H1 (cell line): ENCODE data around the gene ITGA4.

Experiments
- CBX5 ChIP-seq: fragments of 300-800, 300-1000 bp; sonication (generic); IDR thresholded peaks from 2 replicates; pipeline ENCODE4 v1.7.1; 2016; ENCODE audit warnings: antibody characterized with exemption, low read length, low read depth
- EGR1 ChIP-seq: IDR thresholded peaks from 2 replicates; pipeline ENCODE4 v1.6.1; 2011; ENCODE audit warnings: low read depth, low read length, borderline replicate concordance
- GTF2F1 ChIP-seq: IDR thresholded peaks from 2 replicates; pipeline ENCODE4 v1.6.1; 2012; ENCODE audit warnings: low read depth, low read length, improper control_type of control experiment, borderline replicate concordance
- JUND ChIP-seq: IDR thresholded peaks from 2 replicates; pipeline ENCODE4 v1.6.1; 2011; ENCODE audit warnings: mild to moderate bottlenecking, improper control_type of control experiment, low read length
- MAFK ChIP-seq: IDR thresholded peaks from 2 replicates; pipeline ENCODE4 v1.6.1; 2012; ENCODE audit warnings: low read depth, mild to moderate bottlenecking, improper control_type of control experiment, low read length
- NANOG ChIP-seq: IDR thresholded peaks from 2 replicates; pipeline ENCODE4 v1.6.1; 2011; ENCODE audit warnings: low read length, low read depth, mild to moderate bottlenecking, inconsistent platforms; ENCODE audit not compliant: insufficient read depth, poor library complexity, severe bottlenecking
- PHF8 ChIP-seq: fragments of 200-600 bp; sonication (generic); conservative IDR thresholded peaks from 2 replicates; pipeline ENCODE4 v1.7.1; 2012; ENCODE audit warnings: low read depth, mild to moderate bottlenecking, inconsistent platforms, low read length, moderate library complexity
- RFX5 ChIP-seq: IDR thresholded peaks from 2 replicates; pipeline ENCODE4 v1.6.1; 2011; ENCODE audit warnings: low read depth, low read length, improper control_type of control experiment, borderline replicate concordance
- SUZ12 ChIP-seq: fragments of 200-600 bp; sonication (generic); IDR thresholded peaks from 2 replicates; pipeline ENCODE4 v1.6.1; 2012; ENCODE audit warnings: mild to moderate bottlenecking, inconsistent platforms, low read length, moderate library complexity, mixed read lengths
- TBP ChIP-seq: IDR thresholded peaks from 2 replicates; pipeline ENCODE4 v1.6.1; 2011; ENCODE audit warnings: low read depth, low read length, improper control_type of control experiment
- TEAD4 ChIP-seq: IDR thresholded peaks from 2 replicates; pipeline ENCODE4 v1.6.1; 2012; ENCODE audit warnings: low read depth, low read length, inconsistent platforms, mixed read lengths
- TF ChIP-seq, protein P1 (sequence below), 3 experiments: IDR thresholded peaks; 1 replicate in 2 of 3; 2 replicates in 1 of 3; pipeline versions ENCODE4 v1.5.1 to v1.6.1; 2011; ENCODE audit warnings: low read length in 3 of 3, mild to moderate bottlenecking in 3 of 3, inconsistent platforms in 2 of 3, low read depth in 1 of 3, moderate library complexity in 1 of 3; ENCODE audit not compliant: insufficient read depth in 1 of 3; ENCODE audit errors: control extremely low read depth in 1 of 3
- TF ChIP-seq, protein P2 (sequence below): IDR thresholded peaks from 2 replicates; pipeline ENCODE4 v1.6.1; 2012; ENCODE audit warnings: inconsistent platforms
- TF ChIP-seq, protein P3 (sequence below): IDR thresholded peaks from 2 replicates; pipeline ENCODE4 v1.6.1; 2012; ENCODE audit warnings: inconsistent platforms

DNA sequence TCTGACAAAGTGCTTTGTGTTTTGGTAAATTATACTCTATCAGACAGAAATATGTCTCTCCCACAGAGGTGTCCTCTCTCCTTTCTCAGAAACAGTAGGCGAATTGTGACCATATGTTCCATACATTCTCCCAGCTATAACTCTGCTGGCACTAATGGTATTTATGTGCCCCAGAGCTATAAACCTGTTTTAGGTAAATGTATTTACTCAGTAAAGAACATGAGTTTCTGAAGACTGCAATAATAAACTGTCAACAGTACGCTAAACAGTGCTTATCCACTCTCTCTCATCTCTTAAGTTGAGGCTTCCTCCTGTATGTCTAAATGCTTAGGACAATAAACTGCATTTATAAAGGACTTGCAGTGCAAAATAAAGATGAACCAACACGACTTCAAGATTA lies 58.5 kb downstream of the ITGA4 start:
- TF ChIP-seq TEAD4: no peak
- TF ChIP-seq, protein P1, sequence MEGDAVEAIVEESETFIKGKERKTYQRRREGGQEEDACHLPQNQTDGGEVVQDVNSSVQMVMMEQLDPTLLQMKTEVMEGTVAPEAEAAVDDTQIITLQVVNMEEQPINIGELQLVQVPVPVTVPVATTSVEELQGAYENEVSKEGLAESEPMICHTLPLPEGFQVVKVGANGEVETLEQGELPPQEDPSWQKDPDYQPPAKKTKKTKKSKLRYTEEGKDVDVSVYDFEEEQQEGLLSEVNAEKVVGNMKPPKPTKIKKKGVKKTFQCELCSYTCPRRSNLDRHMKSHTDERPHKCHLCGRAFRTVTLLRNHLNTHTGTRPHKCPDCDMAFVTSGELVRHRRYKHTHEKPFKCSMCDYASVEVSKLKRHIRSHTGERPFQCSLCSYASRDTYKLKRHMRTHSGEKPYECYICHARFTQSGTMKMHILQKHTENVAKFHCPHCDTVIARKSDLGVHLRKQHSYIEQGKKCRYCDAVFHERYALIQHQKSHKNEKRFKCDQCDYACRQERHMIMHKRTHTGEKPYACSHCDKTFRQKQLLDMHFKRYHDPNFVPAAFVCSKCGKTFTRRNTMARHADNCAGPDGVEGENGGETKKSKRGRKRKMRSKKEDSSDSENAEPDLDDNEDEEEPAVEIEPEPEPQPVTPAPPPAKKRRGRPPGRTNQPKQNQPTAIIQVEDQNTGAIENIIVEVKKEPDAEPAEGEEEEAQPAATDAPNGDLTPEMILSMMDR (IDR thresholded peaks at IDR 0.05; ENCODE audit: control extremely low read depth in 1 of 3, insufficient read depth in 1 of 3, low read depth in 1 of 3, low read length in 3 of 3): no peak
- no peak for TF ChIP-seq MAFK
- TF ChIP-seq PHF8: no peak
- TF ChIP-seq SUZ12: no peak
- no peak for TF ChIP-seq EGR1
- TF ChIP-seq NANOG: no peak
- no peak for TF ChIP-seq TBP
- no peak for TF ChIP-seq CBX5
- no peak for TF ChIP-seq GTF2F1
- TF ChIP-seq, protein P2, sequence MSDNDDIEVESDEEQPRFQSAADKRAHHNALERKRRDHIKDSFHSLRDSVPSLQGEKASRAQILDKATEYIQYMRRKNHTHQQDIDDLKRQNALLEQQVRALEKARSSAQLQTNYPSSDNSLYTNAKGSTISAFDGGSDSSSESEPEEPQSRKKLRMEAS: no peak
- TF ChIP-seq JUND: no peak
- TF ChIP-seq, protein P3, sequence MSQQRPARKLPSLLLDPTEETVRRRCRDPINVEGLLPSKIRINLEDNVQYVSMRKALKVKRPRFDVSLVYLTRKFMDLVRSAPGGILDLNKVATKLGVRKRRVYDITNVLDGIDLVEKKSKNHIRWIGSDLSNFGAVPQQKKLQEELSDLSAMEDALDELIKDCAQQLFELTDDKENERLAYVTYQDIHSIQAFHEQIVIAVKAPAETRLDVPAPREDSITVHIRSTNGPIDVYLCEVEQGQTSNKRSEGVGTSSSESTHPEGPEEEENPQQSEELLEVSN: no peak
- no peak for TF ChIP-seq RFX5
